Activated effector memory CD4-positive, alpha-beta T cell treated with Interleukin-2 at 50 U/mL for 16 hours (primary cell): ENCODE results near the gene TBC1D20.
"Not testable (repeated sequence)": the region's sequence is repeated elsewhere in the genome, so short reads cannot be mapped to it uniquely, and the experiment has no call there.

ENCODE experiments used
- DNase-seq: peaks from one replicate; pipeline ENCODE4 v3.0.0-alpha.2; 2020

TBC1D20 gene, protein sequence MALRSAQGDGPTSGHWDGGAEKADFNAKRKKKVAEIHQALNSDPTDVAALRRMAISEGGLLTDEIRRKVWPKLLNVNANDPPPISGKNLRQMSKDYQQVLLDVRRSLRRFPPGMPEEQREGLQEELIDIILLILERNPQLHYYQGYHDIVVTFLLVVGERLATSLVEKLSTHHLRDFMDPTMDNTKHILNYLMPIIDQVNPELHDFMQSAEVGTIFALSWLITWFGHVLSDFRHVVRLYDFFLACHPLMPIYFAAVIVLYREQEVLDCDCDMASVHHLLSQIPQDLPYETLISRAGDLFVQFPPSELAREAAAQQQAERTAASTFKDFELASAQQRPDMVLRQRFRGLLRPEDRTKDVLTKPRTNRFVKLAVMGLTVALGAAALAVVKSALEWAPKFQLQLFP

DNA sequence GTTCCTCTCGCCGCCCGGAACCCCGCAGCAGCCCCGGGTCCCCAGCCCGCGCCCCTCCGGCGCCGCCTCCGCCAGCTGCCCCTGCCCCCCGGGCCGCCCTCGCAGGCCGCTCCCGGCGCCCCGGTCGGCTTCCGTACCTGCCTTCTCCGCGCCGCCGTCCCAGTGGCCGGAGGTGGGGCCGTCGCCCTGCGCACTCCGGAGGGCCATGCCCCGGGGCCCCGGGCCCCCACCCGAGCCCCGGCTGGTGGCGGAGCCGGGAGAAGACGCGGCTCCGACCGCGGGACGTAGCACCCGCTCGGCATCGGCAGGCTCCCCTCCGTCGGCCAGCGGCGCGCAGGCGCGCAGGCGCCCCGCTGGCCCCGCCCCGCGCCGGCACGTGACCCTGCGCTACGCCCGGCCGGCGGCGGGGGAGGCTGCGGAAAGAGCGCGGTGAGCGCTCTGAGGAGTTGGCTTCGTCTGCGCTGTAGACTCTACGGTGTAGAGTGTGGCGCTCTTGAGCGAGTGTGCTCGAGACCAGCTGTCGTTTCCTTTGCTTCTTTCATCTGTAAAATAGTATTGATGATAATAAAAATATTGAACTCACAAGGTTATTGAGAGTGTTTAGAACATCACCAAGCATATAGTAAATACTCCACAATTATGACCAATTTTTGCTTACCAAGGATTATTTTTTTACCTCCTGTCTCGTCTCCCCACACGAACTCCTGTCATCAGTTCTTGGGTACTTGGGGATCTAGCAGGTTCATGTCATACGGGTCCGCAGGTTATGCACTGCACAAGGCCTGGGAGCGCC lies at the start of gene TBC1D20:
TSS of gene TBC1D20 (minus strand) at position 335 of the 793 bp plus-strand sequence. CDS start at position 207, 128 bp downstream.
- peak; percentile 82 for DNase-seq

DNA sequence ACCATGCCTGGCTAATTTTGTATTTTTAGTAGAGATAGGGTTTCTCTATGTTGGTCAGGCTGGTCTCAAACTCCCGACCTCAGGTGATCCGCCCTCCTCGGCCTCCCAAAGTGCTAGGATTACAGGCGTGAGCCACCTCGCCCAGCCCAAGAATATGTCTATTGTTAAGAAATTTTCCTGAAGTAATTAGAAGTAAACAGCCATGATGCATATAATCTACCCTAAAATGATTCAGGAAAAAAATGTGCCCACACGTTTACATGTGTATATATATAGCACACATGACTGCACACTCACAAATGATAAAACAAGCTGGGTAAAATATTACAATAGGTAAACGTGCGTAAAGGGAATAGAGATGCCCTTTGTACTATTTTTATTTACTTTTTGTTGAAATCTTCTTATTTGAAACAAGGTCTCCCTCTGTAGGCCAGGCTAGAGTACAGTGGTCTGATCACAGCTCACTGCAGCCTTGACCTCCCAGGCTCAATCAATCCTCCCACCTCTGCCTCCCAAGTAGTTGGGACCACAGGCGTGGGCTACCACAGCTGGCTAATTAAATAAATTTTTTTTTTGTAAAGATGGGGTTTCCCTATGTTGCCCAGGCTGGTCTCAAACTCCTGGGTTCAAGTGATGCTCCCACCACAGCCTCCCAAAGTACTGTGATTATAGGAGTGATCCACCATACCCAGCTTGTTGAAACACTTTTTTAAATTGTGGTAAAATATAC lies 48.2 kb upstream of the TBC1D20 start:
- DNase-seq, result not testable (repeated sequence)

DNA sequence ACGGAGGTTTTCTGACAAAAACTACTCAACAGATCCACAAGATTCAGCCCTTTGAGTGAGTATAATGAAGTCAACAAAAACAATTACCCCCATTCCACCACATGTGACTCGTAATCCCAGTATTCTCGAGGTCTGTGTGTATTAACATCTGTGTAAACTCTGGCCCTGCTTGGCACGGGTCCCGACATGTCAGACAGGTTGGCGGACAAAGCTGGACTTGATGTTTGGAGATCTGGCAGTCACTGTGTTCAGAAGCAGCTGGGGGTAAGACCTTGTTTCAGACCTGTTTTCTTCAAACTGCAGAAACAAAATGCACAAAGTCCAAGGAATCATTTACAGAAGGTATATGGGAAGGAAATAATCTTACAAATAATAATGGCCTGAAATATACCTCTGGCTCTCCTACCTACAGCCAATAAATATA lies 46.0 kb upstream of the TBC1D20 start:
- not testable (repeated sequence) for DNase-seq

DNA sequence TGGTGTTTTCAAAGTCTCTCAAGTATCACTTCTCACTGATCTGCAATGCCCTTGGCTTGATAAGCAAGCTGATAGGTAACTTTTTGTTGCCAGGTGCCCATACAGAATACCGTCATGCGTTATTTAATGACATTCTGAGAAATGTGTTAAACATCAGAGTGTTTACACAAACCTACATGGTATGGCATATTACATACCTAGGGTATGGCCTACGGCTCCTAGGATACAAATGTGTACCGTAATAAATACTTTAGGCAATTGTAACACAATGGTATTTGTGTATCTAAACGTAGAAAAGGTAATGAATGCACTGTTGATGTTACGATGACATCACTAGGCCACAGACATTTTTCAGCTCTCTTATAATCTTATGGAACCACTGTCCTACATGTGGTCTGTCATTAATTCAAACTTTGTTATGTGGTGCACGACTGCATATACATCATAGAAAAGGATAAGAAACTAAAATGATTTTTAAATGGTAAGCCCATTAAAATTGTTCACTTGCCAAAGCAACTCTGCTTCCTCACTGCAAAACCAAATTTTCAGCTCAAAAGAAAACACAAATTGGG lies 45.5 kb upstream of the TBC1D20 start:
- DNase-seq, result no peak

DNA sequence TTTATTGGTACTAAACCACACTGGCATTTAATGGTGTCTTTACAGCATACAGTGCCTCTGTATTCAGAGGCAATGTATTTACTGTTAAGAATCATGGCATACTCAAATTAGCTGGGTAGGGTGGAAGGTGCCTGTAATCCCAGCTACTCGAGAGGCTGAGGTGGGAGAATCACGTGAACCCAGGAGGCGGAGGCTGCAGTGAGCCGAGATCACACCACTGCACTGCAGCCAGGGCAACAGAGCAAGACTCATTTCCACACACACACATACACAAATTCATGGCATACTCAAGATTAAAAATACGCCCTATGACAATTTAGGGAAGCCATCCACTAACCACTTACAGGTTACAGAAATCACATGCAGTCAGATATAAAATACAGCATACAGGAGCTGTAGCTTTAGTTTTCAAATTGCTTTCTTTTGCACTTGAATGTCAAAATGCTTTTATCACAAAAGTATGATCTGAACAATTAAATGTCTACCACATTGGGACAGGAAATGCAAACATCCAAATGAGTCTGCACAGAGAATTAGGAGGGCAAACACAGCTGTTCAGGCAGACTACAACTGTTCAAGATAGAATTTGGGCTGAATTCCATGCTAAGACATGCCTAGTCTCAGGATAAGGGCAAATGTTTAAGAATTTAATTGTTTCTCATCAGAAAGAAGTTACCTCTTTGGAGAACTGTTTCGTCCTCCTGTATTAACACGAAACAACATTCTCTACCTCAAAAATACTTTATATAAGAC lies 44.8 kb upstream of the TBC1D20 start:
- DNase-seq, result no peak

DNA sequence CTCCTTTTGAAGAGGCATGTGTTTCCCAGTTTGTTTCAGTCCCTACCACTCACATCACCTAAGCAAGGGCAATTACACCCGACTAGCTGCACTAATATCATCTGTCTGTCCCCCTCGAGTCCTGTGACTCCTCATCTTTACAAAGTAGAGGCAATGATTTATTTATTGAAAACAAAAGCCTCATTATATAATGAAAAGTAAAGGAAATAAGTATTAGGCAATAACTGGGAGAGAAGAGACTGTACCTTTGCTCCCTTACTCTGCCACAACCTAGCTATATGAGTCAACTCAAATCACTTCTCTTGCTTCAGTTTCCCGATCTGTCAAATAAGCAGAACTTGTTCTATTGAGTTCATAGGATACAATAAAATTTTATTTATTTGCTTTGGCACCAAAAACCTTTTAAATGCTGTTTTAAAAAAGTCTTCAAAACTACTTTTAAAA lies 42.3 kb upstream of the TBC1D20 start:
- DNase-seq, result no peak

DNA sequence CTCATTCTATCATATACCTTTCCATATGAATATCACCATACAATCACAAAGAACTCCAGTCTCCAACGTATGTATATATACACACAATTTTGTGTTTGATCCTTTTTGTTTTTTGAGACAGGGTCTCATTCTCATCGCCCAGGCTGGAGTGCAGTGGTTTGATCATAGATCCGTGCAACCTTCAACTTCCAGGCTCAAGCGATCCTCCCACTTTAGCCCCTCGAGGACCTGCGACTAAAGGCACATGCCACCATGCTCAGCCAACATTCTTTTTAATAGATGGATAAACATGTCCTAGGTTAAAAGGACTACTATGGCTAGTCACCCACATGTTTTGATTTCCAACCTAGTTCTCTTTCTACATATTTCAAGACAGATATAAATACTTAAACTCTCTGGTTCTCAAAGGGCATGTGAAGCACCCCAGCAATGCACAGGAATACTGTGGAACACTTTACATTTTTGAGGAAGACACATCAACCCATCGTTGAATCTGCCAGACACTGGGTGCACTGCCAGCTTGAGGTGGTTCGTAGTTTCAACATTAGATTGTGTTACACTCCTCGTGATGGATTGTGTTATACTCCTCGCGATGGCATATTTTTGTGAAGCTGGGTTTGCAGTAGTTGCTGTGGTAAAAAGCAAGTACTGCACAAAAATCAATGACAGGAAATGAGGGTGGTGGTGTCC lies 40.9 kb upstream of the TBC1D20 start:
- DNase-seq, result no peak

DNA sequence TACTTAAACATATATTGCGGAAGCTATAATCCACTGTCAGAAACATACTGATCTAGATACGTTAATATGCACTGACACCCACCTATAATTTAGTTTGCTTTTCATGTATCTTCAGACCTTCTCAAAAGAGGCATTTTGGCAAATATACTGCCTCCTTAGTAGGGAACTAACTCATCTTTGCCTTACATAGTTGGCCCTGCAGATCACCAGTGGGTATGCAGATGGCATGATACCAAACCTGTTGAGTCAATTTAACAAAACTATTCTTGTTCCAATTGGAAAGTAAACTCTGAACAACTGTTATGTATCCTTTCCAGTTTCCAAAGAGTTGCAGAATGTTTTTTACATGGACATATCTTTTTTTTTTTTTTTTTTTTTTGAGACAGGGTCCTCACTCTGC lies 35.6 kb upstream of the TBC1D20 start:
- no peak for DNase-seq

DNA sequence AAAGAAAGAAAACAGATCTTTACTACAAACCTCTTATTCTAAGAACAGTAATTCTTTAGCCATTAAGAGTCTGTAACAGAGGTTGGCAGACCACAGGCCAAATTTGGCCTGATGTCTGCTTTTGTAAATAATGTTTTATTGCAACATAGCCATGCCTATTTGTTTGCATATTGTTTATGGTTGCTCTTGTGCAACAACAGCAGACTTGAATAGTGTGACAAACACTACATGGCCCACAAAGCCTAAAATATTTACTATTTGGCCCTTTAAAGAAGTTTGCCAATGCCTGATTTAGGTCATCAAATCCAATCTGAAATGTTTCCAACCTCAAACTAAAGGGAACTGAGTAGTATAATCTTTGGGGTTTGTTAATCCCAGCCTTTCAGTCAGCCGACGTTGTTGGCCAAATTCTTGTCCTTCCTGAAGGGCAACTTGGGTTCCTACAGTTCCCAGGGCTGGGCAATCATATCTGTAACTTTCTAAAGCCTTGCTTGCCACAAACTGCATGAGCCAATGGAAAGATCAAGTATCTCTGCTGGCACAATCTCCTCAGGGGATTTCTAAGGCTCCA lies 33.9 kb upstream of the TBC1D20 start:
- DNase-seq, result no peak

DNA sequence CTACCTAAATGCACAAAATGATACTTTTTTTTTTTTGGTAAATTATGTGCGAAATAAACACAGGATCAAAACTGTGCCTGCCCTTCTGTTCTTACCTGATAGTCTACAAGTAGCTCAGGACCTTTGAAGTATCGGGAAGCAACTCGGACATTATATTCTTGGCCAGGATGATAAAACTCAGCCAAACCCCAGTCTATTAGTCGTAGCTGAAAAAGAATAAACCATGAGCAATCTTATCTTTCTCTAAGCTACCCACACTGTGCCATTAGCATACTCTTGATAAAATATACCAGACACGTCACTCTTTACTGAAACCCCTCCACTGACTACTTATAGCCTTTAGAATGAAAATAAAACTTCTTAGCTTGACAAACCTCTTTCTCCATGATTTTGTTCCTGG lies 29.8 kb upstream of the TBC1D20 start:
- no peak for DNase-seq

DNA sequence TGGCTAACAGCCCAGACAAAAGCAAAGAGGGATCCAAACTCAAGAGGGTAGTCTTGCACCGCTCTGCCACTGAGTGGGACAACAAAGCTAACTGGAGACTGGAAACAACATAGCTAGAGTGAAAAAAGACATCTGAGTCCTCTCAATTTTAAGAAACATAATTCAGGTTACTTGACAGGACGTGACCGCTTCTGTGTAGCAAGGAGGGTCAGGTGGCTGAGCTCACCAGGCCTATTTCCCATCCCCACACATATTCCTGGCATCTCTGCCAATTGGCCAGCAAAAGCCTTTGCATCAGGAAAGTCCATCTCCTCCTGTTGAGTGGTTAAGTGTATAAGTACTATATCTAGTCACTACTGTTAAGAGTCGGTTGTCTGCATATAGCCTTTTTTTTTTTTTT lies 25.3 kb upstream of the TBC1D20 start:
- no peak for DNase-seq

DNA sequence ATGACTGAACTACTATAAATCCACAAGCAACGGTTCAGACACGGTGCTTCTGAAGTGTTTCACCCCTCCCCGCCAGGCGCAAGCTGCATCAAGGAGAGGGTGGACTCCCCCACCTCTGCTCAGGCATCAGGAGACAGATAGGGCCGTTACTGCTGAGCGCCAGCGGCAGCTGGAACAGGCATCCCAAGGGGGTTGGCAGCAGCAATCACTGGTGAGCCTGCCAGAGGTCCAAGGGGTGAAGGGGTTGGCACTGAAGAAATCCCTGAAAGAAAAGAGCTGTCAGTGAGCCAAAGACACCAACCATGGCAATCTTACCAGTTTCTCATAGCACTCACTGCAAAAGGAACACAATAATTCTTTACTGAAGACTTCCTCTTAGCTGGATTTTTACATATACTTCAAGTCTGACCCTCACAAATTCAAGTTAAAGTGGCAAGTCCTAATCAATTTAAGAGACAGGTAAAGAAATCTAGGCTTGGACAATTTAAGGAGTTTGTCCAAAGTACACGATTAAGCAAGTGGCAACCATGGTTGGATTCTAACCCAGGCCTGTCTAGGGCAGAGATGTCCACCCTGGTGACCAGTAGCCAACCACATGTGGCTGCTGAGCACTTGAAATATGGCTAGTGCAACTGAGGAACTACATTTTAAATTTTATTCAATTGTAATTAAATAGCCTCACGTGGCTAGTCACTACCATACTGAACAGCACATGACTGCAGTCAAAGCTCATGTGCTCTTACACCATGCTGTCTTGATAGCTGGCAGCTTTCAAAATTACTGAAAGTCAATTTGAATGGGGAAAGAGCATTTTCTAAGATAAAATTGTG lies 21.7 kb upstream of the TBC1D20 start:
- DNase-seq, result no peak

DNA sequence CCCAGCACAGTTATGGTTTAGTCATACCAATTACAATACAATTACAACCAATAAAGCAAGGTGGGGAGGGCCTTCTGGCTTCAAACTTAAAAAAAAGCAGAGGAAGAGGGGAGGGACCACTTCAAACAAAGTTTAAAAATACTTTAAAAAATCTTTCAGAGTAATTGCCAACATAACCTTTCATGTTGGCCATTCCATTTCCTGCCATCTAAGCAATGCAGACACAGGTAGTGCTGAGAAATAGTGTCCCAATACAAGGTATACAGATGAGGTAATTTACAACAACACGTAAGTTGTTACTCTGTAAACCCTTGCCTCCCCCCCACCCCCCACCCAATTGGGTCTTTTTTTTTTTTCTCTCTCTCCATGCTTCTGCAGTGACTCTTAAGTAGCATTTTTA lies 18.8 kb upstream of the TBC1D20 start:
- no peak for DNase-seq

DNA sequence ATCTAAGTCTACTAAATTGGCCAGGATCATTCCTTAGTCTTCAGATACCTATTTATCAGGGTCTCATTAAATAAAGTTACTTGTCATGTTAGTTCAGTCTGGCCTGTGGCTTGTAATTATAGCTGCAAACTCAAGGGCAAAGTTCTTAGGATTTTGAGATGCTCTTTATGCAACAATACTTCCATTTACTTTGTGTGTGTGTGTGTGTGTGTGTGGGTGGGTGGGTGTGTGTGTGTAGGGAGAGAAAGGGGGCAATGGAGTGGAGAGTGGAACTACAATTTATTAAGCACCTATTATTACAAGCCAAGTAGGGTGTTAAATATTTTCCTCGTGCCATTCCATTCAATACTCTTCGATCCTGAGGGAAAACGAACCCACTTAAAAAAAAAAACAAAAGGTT lies 17.7 kb upstream of the TBC1D20 start:
- DNase-seq, result no peak

DNA sequence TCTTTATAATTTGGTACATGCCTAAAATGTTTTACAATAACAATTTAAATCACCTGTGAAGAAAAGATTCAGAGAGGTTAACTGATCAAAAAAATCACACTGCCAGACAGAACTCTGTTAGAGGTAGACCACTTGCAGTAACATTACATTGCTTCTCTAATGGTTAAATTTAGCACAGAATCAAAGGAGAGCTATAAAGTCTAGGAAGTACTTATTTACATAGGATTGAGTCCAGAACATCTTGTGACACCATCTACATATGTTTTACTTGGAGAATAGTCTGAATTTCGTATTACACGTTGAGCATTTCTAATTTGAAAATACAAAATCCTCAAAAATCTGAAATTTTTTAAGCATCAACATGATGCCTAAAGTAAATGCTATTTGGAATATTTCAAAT lies 17.2 kb upstream of the TBC1D20 start:
- DNase-seq, result no peak

DNA sequence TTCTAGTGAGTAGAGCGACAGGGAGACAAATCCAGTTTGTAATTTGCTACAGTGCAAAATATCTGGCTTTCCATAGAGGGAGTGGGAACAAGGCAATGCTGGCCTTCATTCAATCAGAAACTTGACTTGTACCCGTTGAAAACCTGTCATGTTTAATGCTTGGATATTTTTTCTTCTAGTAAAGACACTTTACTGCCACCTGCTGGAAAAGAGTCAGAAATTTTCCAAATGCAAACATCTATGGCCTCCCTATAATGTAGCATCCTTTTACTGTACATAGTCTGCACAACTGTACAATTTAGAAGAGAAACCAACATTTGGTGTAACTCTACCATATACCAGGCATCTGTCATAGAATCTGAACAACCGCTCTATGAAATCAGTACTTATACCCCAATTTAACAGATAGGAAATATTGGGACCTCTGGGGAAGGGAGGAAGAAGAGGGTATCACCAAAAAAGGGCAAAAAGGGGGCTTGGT lies 16.7 kb upstream of the TBC1D20 start:
- no peak for DNase-seq

DNA sequence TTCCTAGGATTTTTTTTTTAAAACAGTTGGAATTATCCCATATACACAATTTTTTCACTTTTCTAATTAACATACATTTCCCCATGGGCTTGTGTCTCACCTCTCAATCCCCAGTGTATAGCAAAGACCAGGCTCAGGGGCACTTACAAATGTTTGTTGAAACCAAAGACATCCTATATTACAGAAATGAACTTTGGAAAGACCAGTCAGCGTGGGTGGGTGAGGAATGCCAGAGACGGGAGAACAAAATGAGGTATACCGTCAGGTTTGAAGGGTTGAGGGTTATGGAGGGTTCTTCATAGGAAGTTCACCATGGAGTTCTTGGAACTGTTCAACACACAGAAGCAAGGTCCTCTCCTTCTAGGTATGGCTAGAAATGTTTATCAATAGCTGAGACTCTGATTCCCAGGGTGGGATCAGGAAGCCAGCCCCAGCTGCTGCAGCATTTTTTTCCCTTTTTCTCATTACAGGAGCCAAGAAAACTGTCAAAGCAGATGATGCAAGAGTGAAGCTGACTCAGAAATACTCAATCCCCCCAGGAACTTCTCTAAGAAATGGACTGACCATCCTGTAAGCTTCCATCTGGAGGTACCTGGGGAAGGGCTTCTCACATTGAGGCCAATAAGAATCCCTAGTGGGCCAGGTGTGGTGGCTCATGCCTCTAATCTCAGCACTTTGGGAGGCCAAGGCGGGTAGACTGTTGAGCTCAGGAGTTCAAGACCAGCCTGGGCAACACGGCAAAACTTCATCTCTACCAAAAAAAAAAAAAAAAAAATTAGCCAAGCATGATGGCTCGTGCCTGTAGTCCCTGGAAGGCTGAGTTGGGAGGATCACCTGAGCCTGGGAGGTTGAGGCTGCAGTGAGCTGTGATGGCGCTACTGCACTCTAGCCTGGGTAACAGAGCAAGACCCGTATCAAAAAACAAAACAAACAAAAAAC lies 15.9 kb upstream of the TBC1D20 start:
- DNase-seq, result no peak

DNA sequence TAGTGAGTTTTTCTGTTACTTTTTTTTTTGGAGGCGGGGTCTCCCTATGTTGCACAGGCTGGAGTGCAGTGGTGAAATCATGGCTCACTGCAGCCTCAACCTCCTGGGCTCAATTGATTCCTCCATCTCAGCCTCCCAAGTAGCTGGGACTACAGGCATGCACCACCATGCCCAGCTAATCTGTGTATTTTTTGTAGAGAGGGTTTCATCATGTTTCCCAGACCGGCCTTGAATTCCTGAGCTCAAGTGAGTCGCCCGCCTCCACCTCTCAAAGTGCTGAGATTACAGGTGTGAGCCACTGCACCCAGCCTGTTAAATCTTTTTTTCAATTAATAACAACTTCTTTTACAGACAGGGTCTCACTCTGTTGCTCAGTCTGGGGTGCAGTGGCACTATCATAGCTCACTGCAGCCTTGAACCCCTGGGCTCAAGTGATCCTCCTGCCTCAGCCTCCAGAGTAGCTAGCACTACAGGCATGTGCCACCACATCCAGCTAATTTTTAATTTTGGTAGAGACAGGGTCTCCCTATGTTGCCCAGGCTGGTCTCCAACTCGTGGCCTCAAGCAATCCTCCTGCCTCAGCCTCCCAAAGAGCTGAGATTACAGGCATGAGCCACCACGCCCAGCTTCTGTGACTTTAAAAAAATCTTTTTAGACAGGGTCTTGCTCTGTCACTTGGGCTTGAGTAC lies 14.4 kb upstream of the TBC1D20 start:
- DNase-seq, result not testable (repeated sequence)
